Osteocyte (in vitro differentiated cells): Measurements from ENCODE around the gene CLDN14. TPM values are rescaled to one million over a fixed set of nuclear protein-coding genes. Genes with fewer than 3 reads are reported as not detected.

Source experiments
- DNase-seq: peaks from one replicate; pipeline ENCODE4 v3.0.0; 2021; ENCODE audit warnings: mixed read lengths; ENCODE audit not compliant: unreplicated experiment; ENCODE audit errors: extremely low spot score
- H3K27ac Mint-ChIP-seq: one replicate; pipeline ENCODE4 v1.8.0; 2021; ENCODE audit warnings: mild to moderate bottlenecking, mixed read lengths; ENCODE audit not compliant: unreplicated experiment
- H3K27me3 Mint-ChIP-seq: one replicate; pipeline ENCODE4 v1.8.0; 2021; ENCODE audit warnings: mixed read lengths; ENCODE audit not compliant: unreplicated experiment
- H3K36me3 Mint-ChIP-seq: one replicate; pipeline ENCODE4 v1.8.0; 2021; ENCODE audit warnings: mixed read lengths; ENCODE audit not compliant: unreplicated experiment
- H3K4me1 Mint-ChIP-seq: one replicate; pipeline ENCODE4 v1.8.0; 2021; ENCODE audit warnings: mixed read lengths; ENCODE audit not compliant: unreplicated experiment
- H3K4me3 Mint-ChIP-seq: one replicate; pipeline ENCODE4 v1.8.0; 2021; ENCODE audit warnings: mild to moderate bottlenecking, moderate library complexity, mixed read lengths; ENCODE audit not compliant: unreplicated experiment
- H3K9me3 Mint-ChIP-seq: one replicate; pipeline ENCODE4 v1.8.0; 2021; ENCODE audit warnings: mixed read lengths; ENCODE audit not compliant: unreplicated experiment
- CTCF ChIP-seq: fragments of 200-600 bp; sonication (generic); IDR thresholded peaks from 2 replicates; pipeline ENCODE4 v1.5.0; 2021; ENCODE audit warnings: antibody characterized with exemption, mild to moderate bottlenecking, moderate library complexity
- total RNA-seq: library from RNA; stranded (reverse); gene quantifications from 2 replicates; pipeline ENCODE4 v1.2.1, GENCODE V29; 2021

CLDN14 gene
- total RNA-seq, 1 donor from 2014 or later, result not detected

GRCh38 chr21:36419996-36420395 is 59.9 kb downstream of the CLDN14 start:
- Mint-ChIP-seq H3K4me1 (peaks cover 4% of the 10 kb centered on the region), H3K4me3 (no peak overlapping the region), H3K9me3 (no peaks in the 10 kb centered on the region), H3K27me3 (no peaks in the 10 kb centered on the region), H3K36me3 (peaks cover 3% of the 10 kb centered on the region), H3K27ac (no peak overlapping the region)
- peak; percentile 92 for DNase-seq
- TF ChIP-seq CTCF, result peak; percentile 85

- Mint-ChIP-seq H3K4me1 (peaks cover 4% of the 10 kb centered on the region), H3K27me3 (no peaks in the 10 kb centered on the region)
These were observed 60.7 kb downstream of the CLDN14 start for GRCh38 chr21:36419241-36419640.

GRCh38 chr21:36415375-36415774 is 64.5 kb downstream of the CLDN14 start:
- Mint-ChIP-seq H3K4me3 (no peak overlapping the region), H3K27ac (no peak overlapping the region), H3K27me3 (no peaks in the 10 kb centered on the region), H3K36me3 (peaks cover 7% of the 10 kb centered on the region), H3K4me1 (peaks cover 4% of the 10 kb centered on the region), H3K9me3 (no peaks in the 10 kb centered on the region)
- no peak for TF ChIP-seq CTCF
- DNase-seq, result no peak

More at GRCh38 chr21:36419241-36419640, 60.7 kb downstream of the CLDN14 start:
- TF ChIP-seq CTCF, result no peak
- Mint-ChIP-seq H3K4me3 (no peak overlapping the region), H3K9me3 (no peaks in the 10 kb centered on the region), H3K27ac (no peak overlapping the region), H3K36me3 (peaks cover 3% of the 10 kb centered on the region)
- DNase-seq, result no peak

- DNase-seq, result no peak
- H3K4me1 Mint-ChIP-seq, result peaks cover 7% of the 10 kb centered on the region
- peaks cover 7% of the 10 kb centered on the region for H3K36me3 Mint-ChIP-seq
- no peaks in the 10 kb centered on the region for H3K9me3 Mint-ChIP-seq
- H3K27ac Mint-ChIP-seq, result no peak overlapping the region
- H3K4me3 Mint-ChIP-seq, result no peak overlapping the region
- TF ChIP-seq CTCF, result no peak
- H3K27me3 Mint-ChIP-seq, result no peaks in the 10 kb centered on the region
These were observed 67.0 kb downstream of the CLDN14 start for GRCh38 chr21:36412916-36413315.

- H3K4me1 Mint-ChIP-seq, result peaks cover 11% of the 10 kb centered on the region
- H3K36me3 Mint-ChIP-seq, result peaks cover 11% of the 10 kb centered on the region
- DNase-seq, result no peak
- H3K9me3 Mint-ChIP-seq, result no peaks in the 10 kb centered on the region
- no peak for TF ChIP-seq CTCF
- no peaks in the 10 kb centered on the region for H3K27me3 Mint-ChIP-seq
- H3K4me3 Mint-ChIP-seq, result no peak overlapping the region
- H3K27ac Mint-ChIP-seq, result no peak overlapping the region
These were observed 68.6 kb downstream of the CLDN14 start for GRCh38 chr21:36411301-36411700.

Other genes with a start within 250 kb of the CLDN14 start
- 27.8 and 31.1 TPM in 2 replicates for gene MORC3, start 159.9 kb downstream of the CLDN14 start, total RNA-seq
- gene CHAF1B, start 94.7 kb downstream of the CLDN14 start, total RNA-seq, result 4.9 and 5.5 TPM in 2 replicates
- gene SIM2, start 219.0 kb upstream of the CLDN14 start, total RNA-seq, result 0.86 and 1.5 TPM in 2 replicates